NCI-H2227 treated with DMSO at 0.1 percent for 48 hours (cell line): ENCODE results near the gene ZSCAN32.

Experiments used
- DNase-seq: peaks from one replicate; lab custom pipeline; 2025; lab: John Stamatoyannopoulos, UW

ZSCAN32 gene

DNA sequence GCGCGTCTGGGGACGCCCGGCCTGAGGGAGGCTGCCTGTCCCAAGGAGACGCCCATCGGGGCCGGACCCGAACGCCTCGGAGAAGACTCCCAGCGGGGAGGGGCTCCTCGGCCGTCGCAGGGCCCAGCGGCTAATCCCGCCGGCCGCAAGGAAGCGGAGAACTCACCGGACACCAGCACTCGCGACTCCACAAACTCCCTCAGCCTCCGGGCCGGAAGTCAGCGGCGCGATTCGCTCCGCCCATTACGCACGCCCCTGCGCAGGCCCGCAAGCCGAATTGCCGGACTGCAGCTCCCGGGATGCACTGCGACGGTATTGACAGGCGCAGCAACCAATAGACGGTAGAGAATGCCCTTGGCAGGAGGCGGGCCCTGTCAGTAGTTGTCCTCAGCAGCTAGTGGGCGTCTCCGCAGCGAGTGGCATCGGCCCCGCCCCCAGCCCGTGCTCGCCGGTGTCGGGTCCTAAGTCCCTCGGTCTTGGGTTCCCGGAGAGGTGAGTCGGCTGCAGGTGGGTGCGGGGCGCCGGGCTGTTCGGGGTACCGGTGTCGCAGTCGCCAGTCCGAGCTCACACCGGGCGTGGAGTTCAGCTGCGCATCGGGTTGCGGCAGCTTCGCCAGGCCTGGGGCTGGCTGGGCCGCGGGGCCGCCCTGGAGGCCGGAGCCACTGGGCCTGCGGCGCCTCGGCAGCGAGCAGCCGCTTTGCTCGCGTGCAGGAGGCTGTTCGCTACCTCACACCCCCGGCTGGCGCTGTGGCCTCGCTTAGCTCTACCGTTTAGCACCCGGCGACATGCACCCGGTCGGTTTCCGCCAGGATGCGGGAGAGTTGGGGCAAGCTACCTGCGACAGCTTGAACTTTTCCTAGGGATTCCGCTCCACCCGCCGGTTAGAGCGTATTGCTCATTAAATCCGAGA lies at the start of gene ZSCAN32, which contains the start of gene ZNF174:
TSS of gene ZSCAN32 (minus strand) at position 226 of the 910 bp plus-strand sequence. CDS start 3,447 bp downstream, outside the sequence.
TSS of gene ZNF174 (plus strand) at position 437 of the 910 bp plus-strand sequence. CDS start 790 bp downstream, outside the sequence.
- DNase-seq: peak; percentile 98

GRCh38 chr16:3444032-3444388 lies 43.2 kb upstream of the ZSCAN32 start:
- no peak for DNase-seq

GRCh38 chr16:3443108-3444031 lies 42.6 kb upstream of the ZSCAN32 start, which contains the start of the genes NAA60 and ZNF597:
TSS of gene NAA60 (plus strand) at chr16:3443680. CDS start at chr16:3476228, 32,548 bp downstream.
TSS of gene ZNF597 (minus strand) at chr16:3443504. CDS start at chr16:3443153, 351 bp downstream.
- peak; percentile 62 for DNase-seq

- DNase-seq: no peak
Observed at GRCh38 chr16:3439637-3440036, 38.8 kb upstream of the ZSCAN32 start.

DNA sequence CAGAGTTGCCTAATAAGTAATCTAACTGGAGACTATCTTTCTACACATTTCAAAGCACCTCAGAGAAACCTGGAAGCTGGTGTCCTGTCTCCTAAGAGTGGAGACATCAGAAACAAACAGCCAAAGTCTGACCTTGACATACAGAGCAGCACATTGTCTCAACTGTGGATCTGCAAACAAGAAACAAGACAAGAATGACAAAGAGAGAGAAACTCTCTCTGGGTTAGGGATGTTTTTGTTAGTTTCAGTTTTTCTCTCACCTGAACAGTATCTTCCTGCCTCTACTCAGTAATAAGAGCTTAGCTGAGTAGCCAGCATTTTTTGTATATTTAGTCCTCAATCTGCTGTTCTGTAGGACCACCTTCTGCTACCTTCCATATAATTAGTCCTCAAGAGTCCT lies 33.6 kb upstream of the ZSCAN32 start:
- DNase-seq: no peak

- no peak for DNase-seq
Observed at GRCh38 chr16:3431779-3432219, 31.0 kb upstream of the ZSCAN32 start.

DNA sequence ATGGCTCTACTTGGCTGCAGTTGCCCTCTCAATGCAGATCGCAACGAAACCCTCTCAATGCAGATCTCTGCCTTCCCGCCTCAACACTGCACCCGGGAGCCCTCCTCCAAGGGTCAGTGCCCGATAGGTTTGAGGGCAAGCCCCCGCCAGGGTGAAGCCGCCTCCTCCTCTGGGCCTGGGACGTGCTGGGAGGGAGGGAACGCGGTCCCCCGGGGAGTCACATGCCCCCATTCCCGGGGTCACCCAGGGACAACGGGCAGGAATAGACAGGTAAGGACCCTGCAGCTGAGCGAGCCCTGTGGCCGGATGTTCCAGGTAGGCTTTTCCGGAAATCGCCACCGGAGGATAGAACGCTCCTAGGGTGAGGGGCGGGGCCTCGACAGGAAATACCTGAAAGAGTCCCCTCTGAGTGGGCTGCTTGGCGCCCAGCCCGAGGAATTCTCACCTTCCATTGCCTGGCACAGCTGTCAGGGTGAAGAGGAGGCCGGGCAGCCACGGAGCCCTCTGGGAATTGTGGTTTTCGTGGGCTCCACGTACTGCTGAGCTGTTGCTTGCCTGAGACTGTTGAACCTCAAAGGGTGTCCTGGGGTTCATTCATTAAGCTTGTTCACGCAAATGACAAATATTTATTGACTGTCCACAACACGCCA lies 13.1 kb upstream of the ZSCAN32 start:
- DNase-seq: no peak

DNA sequence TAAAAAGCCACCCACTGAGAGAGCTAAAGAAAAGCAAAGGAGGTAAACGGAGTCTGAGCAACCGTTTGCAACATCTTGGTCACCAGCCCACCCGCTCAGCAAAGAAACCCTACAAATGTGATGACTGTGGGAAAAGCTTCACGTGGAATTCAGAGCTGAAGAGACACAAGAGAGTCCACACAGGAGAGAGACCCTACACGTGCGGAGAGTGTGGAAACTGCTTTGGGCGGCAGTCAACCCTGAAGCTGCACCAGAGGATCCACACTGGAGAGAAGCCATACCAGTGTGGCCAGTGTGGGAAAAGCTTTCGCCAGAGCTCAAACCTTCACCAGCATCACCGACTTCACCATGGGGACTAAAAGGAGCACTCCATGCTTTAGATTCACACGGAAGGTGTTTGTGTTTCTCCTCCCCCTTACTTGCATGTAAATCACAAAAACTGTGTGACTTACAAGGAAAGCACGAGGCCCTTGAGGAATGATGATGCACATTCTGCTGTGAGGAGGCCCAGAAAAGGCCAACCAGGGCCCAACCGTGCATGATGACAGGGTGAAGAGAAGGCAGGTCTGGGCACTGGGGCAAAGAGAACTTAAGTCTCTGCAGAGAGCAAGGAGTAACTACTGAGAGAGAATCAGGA lies 7.9 kb upstream of the ZSCAN32 start:
- no peak for DNase-seq

DNA sequence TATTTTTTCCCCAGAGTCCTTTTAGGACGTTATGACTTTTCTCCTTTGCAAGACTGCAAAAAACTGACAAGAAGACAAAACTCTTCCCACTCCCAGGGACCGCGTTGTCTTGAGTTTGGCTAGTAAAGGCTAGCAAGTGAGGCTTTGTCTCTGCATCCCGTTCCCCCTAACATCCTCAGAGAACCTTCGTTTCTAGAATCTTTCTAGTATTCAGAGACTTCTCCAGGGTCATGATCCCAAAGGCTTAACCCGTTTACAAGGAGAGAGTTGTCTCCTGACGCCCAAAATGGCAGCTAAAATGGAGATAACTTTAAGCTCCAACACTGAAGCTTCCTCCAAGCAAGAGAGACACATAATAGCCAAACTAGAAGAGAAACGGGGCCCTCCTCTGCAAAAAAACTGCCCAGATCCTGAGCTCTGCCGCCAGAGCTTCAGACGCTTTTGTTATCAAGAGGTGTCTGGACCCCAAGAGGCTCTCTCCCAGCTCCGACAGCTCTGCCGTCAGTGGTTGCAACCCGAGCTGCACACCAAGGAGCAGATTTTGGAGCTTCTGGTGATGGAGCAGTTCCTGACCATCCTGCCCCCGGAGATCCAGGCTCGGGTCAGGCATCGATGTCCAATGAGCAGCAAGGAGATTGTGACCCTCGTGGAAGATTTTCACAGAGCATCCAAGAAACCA lies 1.1 kb upstream of the ZSCAN32 start:
- DNase-seq: peak; percentile 16

- no peak for DNase-seq
Observed at GRCh38 chr16:3400446-3400778, 392 bp downstream of the ZSCAN32 start.

DNA sequence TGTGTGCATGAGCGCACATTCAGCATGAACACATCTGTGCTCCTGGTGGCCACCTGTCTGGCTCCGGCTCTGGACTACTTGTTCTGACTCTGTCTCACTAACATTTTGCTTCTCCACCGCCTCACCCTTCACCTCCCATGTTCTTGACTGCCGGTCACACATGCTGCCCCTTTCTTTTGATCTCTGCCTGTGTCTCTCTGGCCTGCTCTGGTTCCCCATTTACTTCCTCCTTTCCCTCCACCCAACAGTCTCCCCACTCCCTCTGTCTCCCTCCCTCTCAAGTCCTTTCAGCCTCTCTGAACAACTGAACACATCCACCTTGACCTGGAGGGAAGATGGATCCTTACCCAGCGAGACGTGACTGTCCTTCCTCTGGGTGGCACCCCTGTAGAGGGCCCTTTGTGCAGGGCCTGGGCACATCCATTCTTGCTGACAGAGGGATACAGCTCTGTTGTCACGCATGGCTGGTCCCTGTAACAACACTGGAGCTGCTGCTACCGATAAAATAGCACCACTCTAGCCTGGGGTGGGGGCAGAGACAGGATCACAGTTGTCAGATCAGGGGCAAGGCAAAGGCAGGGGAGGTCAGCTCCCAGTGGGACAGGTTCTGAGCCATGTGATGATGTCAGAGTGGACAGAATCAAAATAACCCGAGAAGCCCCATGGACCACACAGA lies 11.0 kb downstream of the ZSCAN32 start:
- no peak for DNase-seq

GRCh38 chr16:3388325-3388724 lies 12.5 kb downstream of the ZSCAN32 start:
- no peak for DNase-seq

- DNase-seq: no peak
Observed at GRCh38 chr16:3383045-3383448, 17.8 kb downstream of the ZSCAN32 start.

DNA sequence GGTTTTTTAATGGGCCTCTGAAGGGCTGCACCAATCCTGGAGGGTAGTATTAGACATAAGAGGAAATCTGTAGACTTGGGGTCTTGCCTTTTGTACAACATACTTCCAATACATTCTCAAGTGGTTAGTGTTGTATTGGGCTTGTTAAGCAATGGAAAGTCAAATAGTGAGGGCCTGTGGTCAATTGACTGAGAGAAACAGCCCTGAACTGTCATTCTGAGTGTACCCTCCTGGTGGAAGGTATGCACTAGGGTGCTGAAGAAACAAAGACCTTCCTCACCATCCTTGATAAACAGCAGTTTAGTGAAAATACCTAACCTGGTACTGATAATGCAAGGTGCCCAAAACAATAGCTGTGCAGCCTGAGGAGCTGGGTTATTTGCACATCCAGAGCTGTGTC lies 22.9 kb downstream of the ZSCAN32 start:
- DNase-seq: no peak

GRCh38 chr16:3375680-3376079 lies 25.1 kb downstream of the ZSCAN32 start:
- DNase-seq: no peak

GRCh38 chr16:3369073-3369472 lies 31.7 kb downstream of the ZSCAN32 start:
- DNase-seq: no peak

GRCh38 chr16:3364774-3365427 lies 35.9 kb downstream of the ZSCAN32 start:
- peak; percentile 81 for DNase-seq

DNA sequence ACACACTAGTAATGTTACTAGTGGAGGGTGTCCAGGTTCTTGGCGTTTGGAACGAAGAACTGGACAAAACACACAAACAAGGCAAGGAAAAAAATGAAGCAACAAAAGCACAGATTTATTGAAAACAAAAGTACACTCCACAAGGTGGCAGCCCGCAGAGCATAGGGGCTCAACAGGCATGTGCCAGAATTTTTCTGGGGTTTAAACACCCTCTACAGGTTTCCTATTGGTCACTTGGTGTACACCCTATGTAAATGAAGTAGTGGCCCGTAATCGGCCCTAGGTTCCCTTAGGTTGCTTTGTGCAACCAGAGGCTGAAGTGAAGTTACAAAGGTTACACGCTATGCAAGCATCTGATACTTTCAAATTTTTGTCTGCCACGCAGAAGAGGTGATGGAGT lies 37.0 kb downstream of the ZSCAN32 start:
- DNase-seq: no peak

- no peak for DNase-seq
Observed at GRCh38 chr16:3362931-3363330, 37.9 kb downstream of the ZSCAN32 start.

DNA sequence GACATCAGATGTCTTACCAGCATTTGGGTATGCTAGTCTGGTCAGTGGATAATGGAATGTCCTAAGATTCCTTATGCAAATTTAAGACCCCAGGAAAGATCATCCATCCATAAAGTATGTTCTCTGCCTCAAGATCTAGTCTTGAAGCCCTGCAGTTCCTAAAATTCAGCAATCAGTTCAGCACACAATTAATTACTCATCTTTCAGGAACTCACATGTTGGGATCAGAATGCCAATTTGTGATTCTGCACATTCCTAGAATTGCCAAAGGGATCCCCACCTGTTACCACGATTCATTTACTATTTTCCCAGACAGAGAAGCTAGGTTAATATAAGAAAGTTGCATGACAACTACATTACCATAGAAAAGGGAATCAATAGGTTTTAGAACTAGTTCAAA lies 41.9 kb downstream of the ZSCAN32 start:
- no peak for DNase-seq
